Measurements from ENCODE around the gene HMCN2. TPM values are rescaled to one million over a fixed set of nuclear protein-coding genes. Genes with fewer than 3 reads are reported as not detected.

The HMCN2 gene
- total RNA-seq, 1 experiment from 2014 or later, result not detected

- Mint-ChIP-seq H3K27ac (ENCODE audit: low read depth, unreplicated experiment) (no peak overlapping the region), H3K4me1 (ENCODE audit: insufficient read depth, unreplicated experiment) (no peaks in the 10 kb centered on the region), H3K36me3 (ENCODE audit: insufficient read depth, unreplicated experiment) (peaks cover 59% of the 10 kb centered on the region), H3K27me3 (ENCODE audit: insufficient read depth, unreplicated experiment) (no peaks in the 10 kb centered on the region), H3K4me3 (ENCODE audit: unreplicated experiment) (no peak overlapping the region), H3K9me3 (ENCODE audit: unreplicated experiment) (no peaks in the 10 kb centered on the region)
- DNase-seq (ENCODE audit: unreplicated experiment), result no peak
- intact Hi-C loops (cut with micrococcal nuclease), result no loop called here
- ChIA-PET CTCF (interaction anchor here (0.9 to 1.1 kb wide), 2 partner anchors 9 to 11 kb away, joined by 4 to 5 read pairs; no protein-coding TSS in a partner anchor), POLR2A (no interaction called here)
- no peak for TF ChIP-seq CTCF (IDR thresholded peaks at IDR 0.05; ENCODE audit: unreplicated experiment)
- no TSS peak for BruUV-seq (replicated peaks)
These were observed 204.7 kb downstream of the HMCN2 start for GRCh38 chr9:130470269-130470668.

GRCh38 chr9:130470950-130471349 lies 205.4 kb downstream of the HMCN2 start:
- no TSS peak for BruUV-seq (replicated peaks)
- POLR2A ChIA-PET, result no interaction called here
- intact Hi-C loops (cut with micrococcal nuclease), result no loop called here
- Mint-ChIP-seq H3K27me3 (ENCODE audit: insufficient read depth, unreplicated experiment) (no peaks in the 10 kb centered on the region), H3K36me3 (ENCODE audit: insufficient read depth, unreplicated experiment) (peaks cover 63% of the 10 kb centered on the region), H3K27ac (ENCODE audit: low read depth, unreplicated experiment) (no peak overlapping the region), H3K4me1 (ENCODE audit: insufficient read depth, unreplicated experiment) (no peaks in the 10 kb centered on the region), H3K4me3 (ENCODE audit: unreplicated experiment) (no peak overlapping the region), H3K9me3 (ENCODE audit: unreplicated experiment) (no peaks in the 10 kb centered on the region)
- no peak for DNase-seq (ENCODE audit: unreplicated experiment)
- no peak for TF ChIP-seq CTCF (IDR thresholded peaks at IDR 0.05; ENCODE audit: unreplicated experiment)
- CTCF ChIA-PET, result interaction anchor here (1.4 kb wide), 1 partner anchor 11 kb away, joined by 4 read pairs; no protein-coding TSS in a partner anchor

GRCh38 chr9:130471411-130472183 lies 206.0 kb downstream of the HMCN2 start:
- DNase-seq (ENCODE audit: unreplicated experiment), result no peak
- no peaks in the 10 kb centered on the region for H3K9me3 Mint-ChIP-seq (ENCODE audit: unreplicated experiment)
- CTCF ChIA-PET, result interaction anchor here (1.0 to 1.4 kb wide), 3 partner anchors 10 to 71 kb away, joined by 3 to 4 read pairs (median 3); no protein-coding TSS in a partner anchor
- intact Hi-C loops (cut with micrococcal nuclease), result no loop called here
- TF ChIP-seq CTCF (IDR thresholded peaks at IDR 0.05; ENCODE audit: unreplicated experiment), result no peak
- POLR2A ChIA-PET, result interaction anchor here (0.5 kb wide), 1 partner anchor 22 kb away, joined by 4 read pairs; no protein-coding TSS in a partner anchor
- H3K27ac Mint-ChIP-seq (ENCODE audit: low read depth, unreplicated experiment), result no peak overlapping the region
- H3K27me3 Mint-ChIP-seq (ENCODE audit: insufficient read depth, unreplicated experiment), result no peaks in the 10 kb centered on the region
- H3K4me3 Mint-ChIP-seq (ENCODE audit: unreplicated experiment), result no peak overlapping the region
- H3K4me1 Mint-ChIP-seq (ENCODE audit: insufficient read depth, unreplicated experiment), result no peaks in the 10 kb centered on the region
- H3K36me3 Mint-ChIP-seq (ENCODE audit: insufficient read depth, unreplicated experiment), result peaks cover 63% of the 10 kb centered on the region
- no TSS peak for BruUV-seq (replicated peaks)

- intact Hi-C loops (cut with micrococcal nuclease), result no loop called here
- Mint-ChIP-seq H3K9me3 (ENCODE audit: unreplicated experiment) (no peaks in the 10 kb centered on the region), H3K4me3 (ENCODE audit: unreplicated experiment) (no peak overlapping the region), H3K27me3 (ENCODE audit: insufficient read depth, unreplicated experiment) (no peaks in the 10 kb centered on the region), H3K27ac (ENCODE audit: low read depth, unreplicated experiment) (no peak overlapping the region), H3K36me3 (ENCODE audit: insufficient read depth, unreplicated experiment) (peaks cover 67% of the 10 kb centered on the region), H3K4me1 (ENCODE audit: insufficient read depth, unreplicated experiment) (no peaks in the 10 kb centered on the region)
- no peak for DNase-seq (ENCODE audit: unreplicated experiment)
- no peak for TF ChIP-seq CTCF (IDR thresholded peaks at IDR 0.05; ENCODE audit: unreplicated experiment)
- CTCF ChIA-PET, result interaction anchor here (1.0 to 1.4 kb wide), 3 partner anchors 11 to 70 kb away, joined by 3 to 4 read pairs (median 3); no protein-coding TSS in a partner anchor
- no TSS peak for BruUV-seq (replicated peaks)
- POLR2A ChIA-PET, result no interaction called here
These were observed 206.7 kb downstream of the HMCN2 start for GRCh38 chr9:130472184-130472705.
